ENCODE measurements around the gene PPP1R1C.
"Not testable (repeated sequence)": the region's sequence is repeated elsewhere in the genome, so short reads cannot be mapped to it uniquely, and the experiment has no call there.

The PPP1R1C gene

DNA sequence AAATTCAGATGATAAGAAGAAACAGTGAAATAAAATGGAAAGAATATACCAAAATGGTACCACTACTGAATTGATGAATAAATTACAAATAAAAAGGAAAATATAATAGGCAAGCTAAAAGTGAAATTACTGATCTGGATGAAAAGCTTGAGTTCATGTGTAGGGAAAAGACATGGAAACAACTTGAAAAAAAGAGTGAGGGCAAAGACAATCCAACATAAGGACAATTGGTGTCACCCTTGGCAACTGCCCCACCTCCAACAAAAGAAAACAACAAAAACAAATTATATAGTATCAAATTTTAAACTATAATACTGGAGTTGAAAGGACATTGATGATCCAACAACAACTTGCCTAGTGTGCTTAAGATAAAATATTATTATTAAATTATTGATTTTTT, 37.6 kb downstream of the PPP1R1C start:
- H3K4me1 ChIP-seq = peaks cover 0 to 14% (median 9%) of the 10 kb centered on the region in 10 experiments; a peak in 12 of 20 replicates
- no peaks in the 10 kb centered on the region for H3K27me3 ChIP-seq
- TF ChIP-seq Cebpa-rat (IDR thresholded peaks at IDR 0.05) = no peak
- no peaks in the 10 kb centered on the region for H3K36me3 ChIP-seq
- no peak overlapping the region for H3K9ac ChIP-seq
- H3K27ac ChIP-seq = no peak overlapping the region
- peaks cover 8 to 18% (median 14%) of the 10 kb centered on the region in 11 experiments; a peak in 19 of 22 replicates for H3K9me3 ChIP-seq (replicated peaks in 1 of 11)
- H4K20me1 ChIP-seq = no peaks in the 10 kb centered on the region
- no peak overlapping the region for H3K4me2 ChIP-seq
- H3K4me3 ChIP-seq = no peak overlapping the region

DNA sequence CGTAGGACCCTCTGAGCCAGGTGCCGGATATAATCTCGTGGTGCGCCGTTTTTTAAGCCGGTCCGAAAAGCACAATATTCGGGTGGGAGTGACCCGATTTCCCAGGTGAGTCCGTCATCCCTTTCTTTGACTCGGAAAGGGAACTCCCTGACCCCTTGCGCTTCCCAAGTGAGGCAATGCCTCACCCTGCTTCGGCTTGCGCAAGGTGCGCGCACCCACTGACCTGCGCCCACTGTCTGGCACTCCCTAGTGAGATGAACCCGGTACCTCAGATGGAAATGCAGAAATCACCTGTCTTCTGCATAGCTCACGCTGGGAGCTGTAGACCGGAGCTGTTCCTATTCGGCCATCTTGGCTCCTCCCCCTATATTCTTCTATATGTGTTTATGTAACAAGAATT, 45.2 kb downstream of the PPP1R1C start:
- not testable (repeated sequence) for H3K9ac ChIP-seq; H3K4me3 ChIP-seq; H3K27me3 ChIP-seq; H3K9me3 ChIP-seq (replicated peaks in 1 of 11); H3K36me3 ChIP-seq; H3K27ac ChIP-seq; H4K20me1 ChIP-seq; H3K4me1 ChIP-seq; H3K4me2 ChIP-seq

GRCh38 chr2:182031956-182032355, 46.3 kb downstream of the PPP1R1C start:
- Histone ChIP-seq H4K20me1 (no peaks in the 10 kb centered on the region), H3K4me2 (no peak overlapping the region), H3K4me1 (no peaks in the 10 kb centered on the region), H3K4me3 (no peak overlapping the region), H3K9me3 (replicated peaks in 1 of 11) (peaks cover 0 to 4% (median 0%) of the 10 kb centered on the region in 11 experiments; a peak in 1 of 22 replicates), H3K9ac (no peak overlapping the region), H3K36me3 (no peaks in the 10 kb centered on the region), H3K27ac (no peak overlapping the region), H3K27me3 (no peaks in the 10 kb centered on the region)
- TF ChIP-seq Cebpa-rat (IDR thresholded peaks at IDR 0.05) = no peak

DNA sequence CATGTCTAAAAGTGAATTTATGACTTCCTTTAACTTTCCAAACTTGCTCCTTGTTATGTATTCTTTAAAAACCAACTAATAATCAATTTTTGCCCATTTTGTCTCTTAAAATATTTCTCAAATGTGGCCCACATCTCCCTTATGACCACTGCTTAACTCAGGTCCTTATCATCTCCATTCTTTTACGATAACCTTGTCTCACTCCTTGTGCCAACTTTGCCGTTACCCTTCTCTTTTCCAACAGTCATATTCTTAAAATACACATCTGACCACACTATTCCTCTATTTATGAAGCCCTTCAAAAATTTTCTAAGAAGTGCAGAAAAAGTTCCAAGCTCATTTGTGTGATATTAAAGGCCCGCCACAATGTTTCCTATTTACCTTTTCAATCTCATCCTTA, 47.8 kb downstream of the PPP1R1C start:
- no peak for TF ChIP-seq Cebpa-rat (IDR thresholded peaks at IDR 0.05)

DNA sequence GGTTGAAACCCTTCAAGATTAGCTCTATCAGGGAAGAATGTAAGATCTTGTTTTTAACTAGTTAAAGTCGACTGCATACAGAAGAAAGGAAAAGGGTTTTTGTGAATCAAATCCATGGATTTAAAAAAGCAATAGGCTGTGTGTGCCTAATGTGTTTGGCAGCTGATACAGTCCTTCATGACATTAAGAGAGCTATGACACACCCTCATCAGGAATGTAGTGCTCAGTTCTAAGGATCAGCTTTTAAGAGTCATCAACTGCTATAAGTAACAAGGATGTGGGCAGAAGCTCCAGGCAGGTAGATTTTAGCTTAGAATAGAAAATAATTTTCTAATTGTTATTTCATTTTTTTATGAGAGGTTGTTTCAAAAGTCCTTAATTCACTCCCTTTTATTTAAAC, 52.9 kb downstream of the PPP1R1C start:
- Histone ChIP-seq H3K4me2 (no peak overlapping the region), H3K9me3 (replicated peaks in 1 of 11) (peaks cover 0 to 4% (median 0%) of the 10 kb centered on the region in 11 experiments; a peak in 1 of 22 replicates), H3K36me3 (no peaks in the 10 kb centered on the region), H4K20me1 (no peaks in the 10 kb centered on the region), H3K4me1 (no peaks in the 10 kb centered on the region), H3K9ac (no peak overlapping the region), H3K27ac (no peak overlapping the region), H3K27me3 (no peaks in the 10 kb centered on the region), H3K4me3 (no peak overlapping the region)
- TF ChIP-seq Cebpa-rat (IDR thresholded peaks at IDR 0.05) = no peak

More for the DNA sequence above, 47.8 kb downstream of the PPP1R1C start:
- H3K4me1 ChIP-seq = no peaks in the 10 kb centered on the region
- H3K4me2 ChIP-seq = no peak overlapping the region
- H4K20me1 ChIP-seq = no peaks in the 10 kb centered on the region
- no peaks in the 10 kb centered on the region for H3K36me3 ChIP-seq
- H3K4me3 ChIP-seq = no peak overlapping the region
- no peaks in the 10 kb centered on the region for H3K27me3 ChIP-seq
- no peak overlapping the region for H3K27ac ChIP-seq
- peaks cover 0 to 4% (median 0%) of the 10 kb centered on the region in 11 experiments; a peak in 1 of 22 replicates for H3K9me3 ChIP-seq (replicated peaks in 1 of 11)
- H3K9ac ChIP-seq = no peak overlapping the region

DNA sequence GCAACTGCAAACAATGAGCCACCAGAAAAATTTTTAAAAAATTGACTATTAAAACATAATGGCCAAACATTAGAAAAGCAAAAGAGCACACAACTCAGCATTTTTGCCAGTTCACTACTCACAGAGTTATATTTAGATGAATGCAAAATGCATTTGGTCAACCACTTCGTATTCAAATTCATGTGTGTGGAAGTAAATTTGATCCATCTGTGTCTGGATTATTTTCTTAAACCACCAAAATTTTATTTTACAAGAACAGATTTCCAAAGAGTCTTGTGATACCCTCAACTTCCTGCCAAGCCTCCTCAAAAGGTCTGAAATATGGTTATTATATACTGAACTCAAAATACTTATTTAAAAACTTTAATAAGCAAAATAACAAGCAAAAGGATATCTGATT, 57.4 kb downstream of the PPP1R1C start:
- no peak overlapping the region for H3K4me3 ChIP-seq
- no peak for TF ChIP-seq Cebpa-rat (IDR thresholded peaks at IDR 0.05)
- H3K4me2 ChIP-seq = no peak overlapping the region
- H3K36me3 ChIP-seq = no peaks in the 10 kb centered on the region
- H3K9me3 ChIP-seq (replicated peaks in 1 of 11) = no peaks in the 10 kb centered on the region
- H4K20me1 ChIP-seq = no peaks in the 10 kb centered on the region
- no peak overlapping the region for H3K9ac ChIP-seq
- H3K27ac ChIP-seq = no peak overlapping the region
- H3K4me1 ChIP-seq = no peaks in the 10 kb centered on the region
- no peaks in the 10 kb centered on the region for H3K27me3 ChIP-seq

GRCh38 chr2:182043861-182044260, 58.2 kb downstream of the PPP1R1C start:
- Histone ChIP-seq H3K4me2 (no peak overlapping the region), H3K9me3 (replicated peaks in 1 of 11) (no peaks in the 10 kb centered on the region)
- TF ChIP-seq Cebpa-rat (IDR thresholded peaks at IDR 0.05) = no peak

GRCh38 chr2:182047544-182047943, 61.9 kb downstream of the PPP1R1C start:
- peak in 2 of 11 experiments; percentile 13 to 55; a peak in 3 of 22 replicates for TF ChIP-seq Cebpa-rat (IDR thresholded peaks at IDR 0.05)
- Histone ChIP-seq H3K4me1 (no peaks in the 10 kb centered on the region), H3K27me3 (no peaks in the 10 kb centered on the region), H3K4me3 (no peak overlapping the region), H4K20me1 (no peaks in the 10 kb centered on the region), H3K9ac (no peak overlapping the region), H3K36me3 (no peaks in the 10 kb centered on the region), H3K4me2 (no peak overlapping the region), H3K27ac (no peak overlapping the region), H3K9me3 (replicated peaks in 1 of 11) (no peaks in the 10 kb centered on the region)

More at GRCh38 chr2:182043861-182044260, 58.2 kb downstream of the PPP1R1C start:
- Histone ChIP-seq H3K27me3 (no peaks in the 10 kb centered on the region), H3K27ac (no peak overlapping the region), H3K4me1 (no peaks in the 10 kb centered on the region), H4K20me1 (no peaks in the 10 kb centered on the region), H3K4me3 (no peak overlapping the region), H3K9ac (no peak overlapping the region), H3K36me3 (no peaks in the 10 kb centered on the region)

GRCh38 chr2:182048088-182048487, 62.4 kb downstream of the PPP1R1C start:
- Histone ChIP-seq H3K4me1 (no peaks in the 10 kb centered on the region), H4K20me1 (no peaks in the 10 kb centered on the region), H3K9ac (no peak overlapping the region), H3K27me3 (no peaks in the 10 kb centered on the region), H3K9me3 (replicated peaks in 1 of 11) (no peaks in the 10 kb centered on the region), H3K36me3 (no peaks in the 10 kb centered on the region), H3K4me2 (no peak overlapping the region), H3K27ac (no peak overlapping the region), H3K4me3 (no peak overlapping the region)
- TF ChIP-seq Cebpa-rat (IDR thresholded peaks at IDR 0.05) = no peak

GRCh38 chr2:182048621-182049020, 63.0 kb downstream of the PPP1R1C start:
- no peaks in the 10 kb centered on the region for H3K36me3 ChIP-seq
- H3K4me2 ChIP-seq = no peak overlapping the region
- H3K4me1 ChIP-seq = no peaks in the 10 kb centered on the region
- no peak for TF ChIP-seq Cebpa-rat (IDR thresholded peaks at IDR 0.05)
- H3K9me3 ChIP-seq (replicated peaks in 1 of 11) = no peaks in the 10 kb centered on the region
- H3K4me3 ChIP-seq = no peak overlapping the region
- no peaks in the 10 kb centered on the region for H4K20me1 ChIP-seq
- no peaks in the 10 kb centered on the region for H3K27me3 ChIP-seq
- H3K9ac ChIP-seq = no peak overlapping the region
- H3K27ac ChIP-seq = no peak overlapping the region

All from BLaER1 treated with 17β-estradiol and CSF1 and Interleukin-3, amounts not matched to agents 10 nM and 100 nM (cell line).